Astrocyte (in vitro differentiated cells and primary cell): ENCODE measurements around the gene FRZB.

Source experiments
- CTCF ChIP-seq: IDR thresholded peaks from 2 replicates; pipeline ENCODE4 v1.5.1; 2011; ENCODE audit warnings: low read depth, mild to moderate bottlenecking, inconsistent platforms, low read length, moderate library complexity; ENCODE audit not compliant: insufficient read depth
- EZH2 ChIP-seq: IDR thresholded peaks from 2 replicates; pipeline ENCODE4 v1.6.1; 2012; ENCODE audit warnings: mild to moderate bottlenecking, low read length, inconsistent platforms; ENCODE audit not compliant: insufficient read depth

GRCh38 chr2:182858671-182859070 lies 7.8 kb downstream of the FRZB start:
- no peak for TF ChIP-seq CTCF
- no peak for TF ChIP-seq EZH2
